ENCODE results near the gene EPHA1.

EPHA1 gene

DNA sequence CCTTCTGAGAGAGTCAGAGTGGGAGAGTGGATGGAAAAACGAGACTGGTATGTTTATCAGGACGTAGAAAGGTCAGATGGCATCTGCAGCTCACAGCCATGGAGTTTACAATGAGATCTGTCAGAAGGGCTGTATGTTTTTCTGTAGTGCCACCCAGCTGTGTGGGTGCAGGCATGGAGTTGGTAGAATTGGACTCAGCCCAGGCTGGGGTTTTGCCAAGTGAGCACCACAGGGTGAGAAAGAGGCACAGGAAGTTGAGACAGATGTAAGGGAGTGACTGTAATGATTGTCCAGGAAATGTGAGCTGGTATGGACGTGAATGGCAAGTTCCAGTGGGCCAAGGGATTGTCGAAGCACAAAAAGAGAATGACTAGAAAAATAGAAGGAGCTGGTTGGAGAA, 36.6 kb downstream of the EPHA1 start:
- DNase-seq (ENCODE audit: low read depth), result no peak
- H3K4me3 ChIP-seq (ENCODE audit: low read depth, low read length), result no peak overlapping the region
- in situ Hi-C loops (cut with HindIII; ENCODE audit: low sequenced_read_pairs), result no loop called here
- TF ChIP-seq, protein P1, sequence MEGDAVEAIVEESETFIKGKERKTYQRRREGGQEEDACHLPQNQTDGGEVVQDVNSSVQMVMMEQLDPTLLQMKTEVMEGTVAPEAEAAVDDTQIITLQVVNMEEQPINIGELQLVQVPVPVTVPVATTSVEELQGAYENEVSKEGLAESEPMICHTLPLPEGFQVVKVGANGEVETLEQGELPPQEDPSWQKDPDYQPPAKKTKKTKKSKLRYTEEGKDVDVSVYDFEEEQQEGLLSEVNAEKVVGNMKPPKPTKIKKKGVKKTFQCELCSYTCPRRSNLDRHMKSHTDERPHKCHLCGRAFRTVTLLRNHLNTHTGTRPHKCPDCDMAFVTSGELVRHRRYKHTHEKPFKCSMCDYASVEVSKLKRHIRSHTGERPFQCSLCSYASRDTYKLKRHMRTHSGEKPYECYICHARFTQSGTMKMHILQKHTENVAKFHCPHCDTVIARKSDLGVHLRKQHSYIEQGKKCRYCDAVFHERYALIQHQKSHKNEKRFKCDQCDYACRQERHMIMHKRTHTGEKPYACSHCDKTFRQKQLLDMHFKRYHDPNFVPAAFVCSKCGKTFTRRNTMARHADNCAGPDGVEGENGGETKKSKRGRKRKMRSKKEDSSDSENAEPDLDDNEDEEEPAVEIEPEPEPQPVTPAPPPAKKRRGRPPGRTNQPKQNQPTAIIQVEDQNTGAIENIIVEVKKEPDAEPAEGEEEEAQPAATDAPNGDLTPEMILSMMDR (IDR thresholded peaks at IDR 0.05; ENCODE audit: low read depth, low read length, missing control alignments), result no peak

- H3K4me3 ChIP-seq (ENCODE audit: low read depth, low read length), result no peak overlapping the region
- TF ChIP-seq, protein P1 (IDR thresholded peaks at IDR 0.05; ENCODE audit: low read depth, low read length, missing control alignments), result no peak
- in situ Hi-C loops (cut with HindIII; ENCODE audit: low sequenced_read_pairs), result no loop called here
- DNase-seq (ENCODE audit: low read depth), result no peak
These were observed 38.7 kb downstream of the EPHA1 start for GRCh38 chr7:143369678-143370651.

DNA sequence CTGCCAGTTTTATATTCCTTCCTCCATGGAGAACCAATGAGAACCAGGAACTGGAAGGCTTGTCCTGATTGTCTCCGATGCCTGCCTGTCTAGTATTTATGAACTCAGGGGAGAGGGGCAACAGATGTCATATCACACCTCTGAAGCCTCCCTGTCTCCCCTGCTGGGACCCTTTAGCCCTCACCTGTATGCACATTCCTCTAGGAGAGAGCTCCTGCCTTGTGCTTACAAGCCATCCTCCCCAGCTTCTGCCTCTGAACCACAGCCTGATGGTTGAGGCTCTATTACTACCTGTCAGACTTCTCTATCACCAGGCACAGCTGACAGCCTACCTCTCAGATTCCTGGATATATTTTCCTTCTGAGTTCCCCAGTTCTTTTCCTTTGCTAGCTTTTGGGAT, 40.3 kb downstream of the EPHA1 start:
- DNase-seq (ENCODE audit: low read depth), result no peak
- in situ Hi-C loops (cut with HindIII; ENCODE audit: low sequenced_read_pairs), result no loop called here
- TF ChIP-seq, protein P1 (IDR thresholded peaks at IDR 0.05; ENCODE audit: low read depth, low read length, missing control alignments), result no peak
- H3K4me3 ChIP-seq (ENCODE audit: low read depth, low read length), result no peak overlapping the region

DNA sequence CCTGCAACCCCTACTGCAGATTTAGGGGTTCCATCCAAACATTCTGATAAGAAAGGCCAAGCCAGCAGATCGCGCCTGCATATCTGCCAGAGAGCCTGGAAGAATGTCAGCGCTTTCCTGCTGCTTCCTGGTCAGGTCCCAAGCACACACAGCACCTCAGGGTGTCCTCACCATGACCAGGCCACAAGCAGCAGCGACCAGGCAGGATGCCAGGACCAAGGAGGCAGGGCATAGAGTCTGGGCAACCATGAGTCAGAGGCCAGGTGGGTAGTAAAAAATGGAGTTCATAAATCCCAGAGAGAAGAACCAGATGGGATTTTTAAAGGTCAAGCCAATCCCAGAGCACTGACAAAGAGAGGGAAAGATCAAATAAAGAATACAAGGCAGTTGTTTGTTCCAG, 40.7 kb downstream of the EPHA1 start:
- DNase-seq (ENCODE audit: low read depth), result no peak

GRCh38 chr7:143363016-143363937, 45.4 kb downstream of the EPHA1 start:
- in situ Hi-C loops (cut with HindIII; ENCODE audit: low sequenced_read_pairs), result no loop called here
- H3K4me3 ChIP-seq (ENCODE audit: low read depth, low read length), result peak overlapping the region; percentile 28
- TF ChIP-seq, protein P1 (IDR thresholded peaks at IDR 0.05; ENCODE audit: low read depth, low read length, missing control alignments), result no peak

More for the DNA sequence above, 40.7 kb downstream of the EPHA1 start:
- in situ Hi-C loops (cut with HindIII; ENCODE audit: low sequenced_read_pairs), result no loop called here
- TF ChIP-seq, protein P1 (IDR thresholded peaks at IDR 0.05; ENCODE audit: low read depth, low read length, missing control alignments), result no peak
- H3K4me3 ChIP-seq (ENCODE audit: low read depth, low read length), result no peak overlapping the region

More at GRCh38 chr7:143363016-143363937, 45.4 kb downstream of the EPHA1 start:
- DNase-seq (ENCODE audit: low read depth), result no peak

Measured in astrocyte of the cerebellum (primary cell).